A549 treated with Mapracorat at 1 μM for 4 hours (cell line): Measurements from ENCODE around the gene PWP2. TPM values are rescaled to one million over a fixed set of nuclear protein-coding genes. Genes with fewer than 3 reads are reported as not detected.

Source experiments
- total RNA-seq: library from RNA; stranded (reverse); fragments of 200-300 nt; extraction: Qiagen RNA extraction; gene quantifications from 5 replicates; pipeline ENCODE4 v1.2.3, GENCODE V29; 2022

PWP2 gene
- 1.5 to 2.7 TPM (median 2.3 TPM) in 5 replicates for total RNA-seq

DNA sequence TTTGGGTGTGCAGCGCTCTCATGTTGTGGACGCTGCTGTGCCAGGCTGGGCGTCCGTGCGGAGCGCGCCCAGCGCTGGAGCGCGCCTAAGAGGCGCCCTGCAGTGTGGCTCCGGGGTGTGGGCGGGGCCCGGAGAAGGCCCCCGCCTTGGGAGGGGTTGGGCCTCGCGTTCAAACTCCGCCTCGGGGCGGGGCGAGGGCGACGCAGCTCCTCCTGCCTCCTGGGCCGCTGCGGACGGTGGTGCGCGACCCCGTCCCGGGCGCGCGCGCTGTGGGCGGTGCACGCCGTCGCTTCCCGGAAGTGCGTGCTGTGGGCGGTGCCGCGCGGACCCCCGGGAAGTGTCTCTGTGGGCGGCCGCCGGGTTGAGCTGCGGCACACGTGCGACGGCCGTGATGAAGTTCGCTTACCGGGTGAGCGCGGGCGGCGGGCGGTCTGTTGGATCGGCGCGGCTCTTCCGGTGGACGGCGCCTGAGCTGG, at the start of gene PWP2:
PWP2 (plus strand) TSS at position 374 of the 476 bp plus-strand sequence; CDS start at position 392, 18 bp downstream.

Other genes starting within 250 kb of the PWP2 start
- 16.4 to 26.5 TPM (median 24.6 TPM) in 5 replicates for gene AGPAT3, start 242.2 kb upstream of the PWP2 start, total RNA-seq
- gene TRAPPC10, start 95.1 kb upstream of the PWP2 start, total RNA-seq, result 14.0 to 19.2 TPM (median 17.0 TPM) in 5 replicates
- gene GATD3, start 26.3 kb downstream of the PWP2 start, total RNA-seq, result 1.6 to 5.0 TPM (median 3.7 TPM) in 5 replicates
- 2.9 to 4.4 TPM (median 4.0 TPM) in 5 replicates for gene ICOSLG, start 133.5 kb downstream of the PWP2 start, total RNA-seq
- not detected in 5 replicates for gene DNMT3L, start 154.5 kb downstream of the PWP2 start, total RNA-seq
- not detected in 5 replicates for gene AIRE, start 178.5 kb downstream of the PWP2 start, total RNA-seq
- 37.3 to 50.4 TPM (median 47.4 TPM) in 5 replicates for gene PFKL, start 192.7 kb downstream of the PWP2 start, total RNA-seq
- gene CFAP410, start 232.0 kb downstream of the PWP2 start, total RNA-seq, result 5.2 to 11.5 TPM (median 8.8 TPM) in 5 replicates
- gene TRPM2, start 246.2 kb downstream of the PWP2 start, total RNA-seq, result 5.5 to 10.6 TPM (median 8.1 TPM) in 5 replicates